OCI-LY3 (cell line): ENCODE measurements around the gene EWSR1.

ENCODE experiments used
- H2AFZ ChIP-seq: fragments of 200-600, 300-600 bp; shearing (Covaris generic); 2 replicates; pipeline ENCODE4 v1.6.0; 2014; ENCODE audit warnings: antibody characterized with exemption, low read depth, low read length
- H3K27ac ChIP-seq: fragments of 200-600, 300-600 bp; sonication (generic); 2 replicates; pipeline ENCODE4 v1.5.1; 2014; ENCODE audit warnings: mild to moderate bottlenecking, low read length, moderate library complexity, mixed read lengths
- H3K27me3 ChIP-seq: fragments of 200-600, 300-600 bp; sonication (generic); 2 replicates; pipeline ENCODE4 v1.6.1; 2014; ENCODE audit warnings: low read depth, low read length, mixed read lengths
- H3K36me3 ChIP-seq: fragments of 200-600, 300-600 bp; sonication (generic); replicated peaks from 2 replicates; pipeline ENCODE3; 2014; ENCODE audit warnings: low read depth, low read length, mixed read lengths
- H3K4me1 ChIP-seq: fragments of 300-600, 200-600 bp; sonication (generic); 2 replicates; pipeline ENCODE4 v1.6.1; 2014; ENCODE audit warnings: low read length, mixed read lengths
- H3K4me2 ChIP-seq: fragments of 200-600, 300-600 bp; sonication (generic); 2 replicates; pipeline ENCODE4 v1.6.1; 2014; ENCODE audit warnings: low read length, mixed read lengths
- H3K4me3 ChIP-seq: fragments of 300-600, 200-600 bp; sonication (generic); 2 replicates; pipeline ENCODE4 v1.5.1; 2014; ENCODE audit warnings: antibody characterized with exemption, mild to moderate bottlenecking, low read length, moderate library complexity
- H3K79me2 ChIP-seq: fragments of 300-600, 200-600 bp; shearing (Covaris generic); 2 replicates; pipeline ENCODE4 v1.6.1; 2014; ENCODE audit warnings: mild to moderate bottlenecking, low read length, mixed read lengths
- H3K9ac ChIP-seq: fragments of 300-600, 200-600 bp; shearing (Covaris generic); 2 replicates; pipeline ENCODE4 v1.6.0; 2014; ENCODE audit warnings: mild to moderate bottlenecking, low read length, moderate library complexity
- H3K9me3 ChIP-seq: fragments of 200-600, 300-600 bp; shearing (Covaris generic); 2 replicates; pipeline ENCODE4 v1.6.1; 2014; ENCODE audit warnings: low read length, mixed read lengths; ENCODE audit not compliant: insufficient read depth
- H4K20me1 ChIP-seq: fragments of 200-600, 300-600 bp; sonication (generic); 2 replicates; pipeline ENCODE4 v1.6.1; 2016; ENCODE audit warnings: low read length, mixed read lengths; ENCODE audit not compliant: insufficient read depth
- EZH2phosphoT487 ChIP-seq: fragments of 200-600 bp; shearing (Covaris generic); IDR thresholded peaks from 2 replicates; pipeline ENCODE4 v1.6.1; 2018; ENCODE audit warnings: antibody characterized with exemption, mixed run types, low read depth
- TF ChIP-seq, protein P1 (sequence below): fragments of 200-600, 300-600 bp; sonication (generic); IDR thresholded peaks from 2 replicates; pipeline ENCODE4 v1.5.1; 2014; ENCODE audit warnings: antibody characterized with exemption, low read length, low read depth

EWSR1 gene

DNA sequence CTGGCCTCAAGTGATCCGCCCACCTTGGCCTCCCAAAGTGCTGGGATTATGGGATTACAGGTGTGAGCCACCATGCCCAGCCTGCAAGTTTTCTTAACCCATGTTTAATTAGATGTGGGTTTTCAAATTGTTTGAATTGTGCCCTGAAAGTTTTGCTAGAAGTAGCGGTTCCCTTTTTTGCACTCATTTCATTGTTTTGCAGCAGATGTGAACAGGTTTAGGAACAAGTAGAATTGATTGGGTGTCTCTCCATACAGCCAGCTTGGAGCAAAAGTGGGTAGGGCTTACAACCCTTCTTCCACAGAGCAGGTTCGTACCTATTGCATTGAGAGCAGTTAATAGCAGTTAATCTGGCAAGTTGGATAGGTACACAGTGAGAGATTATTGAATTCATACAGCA lies 16.1 kb downstream of the EWSR1 start:
- Histone ChIP-seq H3K4me1 (peaks cover 37% of the 10 kb centered on the region), H4K20me1 (peaks cover 79% of the 10 kb centered on the region), H3K4me2 (no peak overlapping the region), H3K27me3 (no peaks in the 10 kb centered on the region), H3K79me2 (peaks cover 94% of the 10 kb centered on the region), H3K9me3 (no peaks in the 10 kb centered on the region), H3K4me3 (no peak overlapping the region), H3K27ac (no peak overlapping the region), H3K36me3 (peaks cover 78% of the 10 kb centered on the region), H2AFZ (no peak overlapping the region), H3K9ac (no peak overlapping the region)
- TF ChIP-seq EZH2phosphoT487: no peak
- TF ChIP-seq, protein P1, sequence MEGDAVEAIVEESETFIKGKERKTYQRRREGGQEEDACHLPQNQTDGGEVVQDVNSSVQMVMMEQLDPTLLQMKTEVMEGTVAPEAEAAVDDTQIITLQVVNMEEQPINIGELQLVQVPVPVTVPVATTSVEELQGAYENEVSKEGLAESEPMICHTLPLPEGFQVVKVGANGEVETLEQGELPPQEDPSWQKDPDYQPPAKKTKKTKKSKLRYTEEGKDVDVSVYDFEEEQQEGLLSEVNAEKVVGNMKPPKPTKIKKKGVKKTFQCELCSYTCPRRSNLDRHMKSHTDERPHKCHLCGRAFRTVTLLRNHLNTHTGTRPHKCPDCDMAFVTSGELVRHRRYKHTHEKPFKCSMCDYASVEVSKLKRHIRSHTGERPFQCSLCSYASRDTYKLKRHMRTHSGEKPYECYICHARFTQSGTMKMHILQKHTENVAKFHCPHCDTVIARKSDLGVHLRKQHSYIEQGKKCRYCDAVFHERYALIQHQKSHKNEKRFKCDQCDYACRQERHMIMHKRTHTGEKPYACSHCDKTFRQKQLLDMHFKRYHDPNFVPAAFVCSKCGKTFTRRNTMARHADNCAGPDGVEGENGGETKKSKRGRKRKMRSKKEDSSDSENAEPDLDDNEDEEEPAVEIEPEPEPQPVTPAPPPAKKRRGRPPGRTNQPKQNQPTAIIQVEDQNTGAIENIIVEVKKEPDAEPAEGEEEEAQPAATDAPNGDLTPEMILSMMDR: no peak

DNA sequence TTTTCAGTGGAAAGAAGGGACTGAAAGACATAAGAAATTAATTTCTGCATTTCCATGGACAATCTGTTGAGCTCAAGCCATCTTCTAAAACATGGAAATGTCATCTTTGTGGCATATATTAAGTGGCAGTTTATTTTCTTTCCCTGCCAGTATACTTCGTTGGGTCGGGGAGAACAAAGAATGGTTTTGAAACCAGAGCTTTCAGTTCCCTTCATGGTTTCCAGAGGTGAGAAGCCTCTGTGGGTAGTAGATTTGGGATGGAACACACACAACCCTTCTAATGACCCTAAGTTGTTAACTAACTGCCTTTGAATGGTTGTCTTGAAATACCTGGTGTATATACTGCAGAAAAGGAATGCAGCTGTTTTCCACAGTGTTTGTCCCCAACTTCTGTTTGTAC lies 20.8 kb downstream of the EWSR1 start:
- H3K9me3 ChIP-seq: no peaks in the 10 kb centered on the region
- H3K36me3 ChIP-seq: peaks cover 86% of the 10 kb centered on the region
- no peak for TF ChIP-seq EZH2phosphoT487
- TF ChIP-seq, protein P1: no peak
- peaks cover 73% of the 10 kb centered on the region for H4K20me1 ChIP-seq
- H3K4me1 ChIP-seq: peaks cover 29% of the 10 kb centered on the region
- H3K4me3 ChIP-seq: no peak overlapping the region
- 0 out of 2 replicates have a peak overlapping the region, but pooled peaks have one; percentile 1 for H3K27ac ChIP-seq
- peaks cover 80% of the 10 kb centered on the region for H3K79me2 ChIP-seq
- no peaks in the 10 kb centered on the region for H3K27me3 ChIP-seq
- no peak overlapping the region for H2AFZ ChIP-seq
- H3K4me2 ChIP-seq: no peak overlapping the region
- no peak overlapping the region for H3K9ac ChIP-seq

- Histone ChIP-seq H3K9ac (no peak overlapping the region), H3K4me3 (no peak overlapping the region), H3K4me2 (no peak overlapping the region), H3K36me3 (peaks cover 86% of the 10 kb centered on the region), H3K27me3 (no peaks in the 10 kb centered on the region), H4K20me1 (peaks cover 63% of the 10 kb centered on the region), H3K9me3 (no peaks in the 10 kb centered on the region), H2AFZ (no peak overlapping the region), H3K4me1 (peaks cover 22% of the 10 kb centered on the region), H3K27ac (no peak overlapping the region), H3K79me2 (peaks cover 67% of the 10 kb centered on the region)
- no peak for TF ChIP-seq EZH2phosphoT487
- TF ChIP-seq, protein P1: no peak
Observed at GRCh38 chr22:29290061-29290460, 22.0 kb downstream of the EWSR1 start.

- no peak overlapping the region for H3K27ac ChIP-seq
- peaks cover 59% of the 10 kb centered on the region for H3K79me2 ChIP-seq
- H3K4me1 ChIP-seq: peaks cover 22% of the 10 kb centered on the region
- no peak overlapping the region for H3K4me2 ChIP-seq
- H3K4me3 ChIP-seq: no peak overlapping the region
- no peaks in the 10 kb centered on the region for H3K9me3 ChIP-seq
- H3K36me3 ChIP-seq: peaks cover 88% of the 10 kb centered on the region
- TF ChIP-seq EZH2phosphoT487: no peak
- TF ChIP-seq, protein P1: no peak
- no peak overlapping the region for H2AFZ ChIP-seq
- peaks cover 64% of the 10 kb centered on the region for H4K20me1 ChIP-seq
- H3K9ac ChIP-seq: no peak overlapping the region
- H3K27me3 ChIP-seq: no peaks in the 10 kb centered on the region
Observed at GRCh38 chr22:29291215-29291614, 23.1 kb downstream of the EWSR1 start.
